Inflammatory macrophage treated with lipopolysaccharide for 1 hour (primary cell): ENCODE measurements around the gene SEMA6D.

Experiments
- DNase-seq, 2 donors: peaks; one replicate each; pipeline ENCODE4 v3.0.0-alpha.2; 2020 to 2022

SEMA6D gene

GRCh38 chr15:47744496-47744895 lies 27.2 kb downstream of the SEMA6D start:
- DNase-seq: no peak

GRCh38 chr15:47744973-47745372 lies 27.7 kb downstream of the SEMA6D start:
- DNase-seq: no peak

DNA sequence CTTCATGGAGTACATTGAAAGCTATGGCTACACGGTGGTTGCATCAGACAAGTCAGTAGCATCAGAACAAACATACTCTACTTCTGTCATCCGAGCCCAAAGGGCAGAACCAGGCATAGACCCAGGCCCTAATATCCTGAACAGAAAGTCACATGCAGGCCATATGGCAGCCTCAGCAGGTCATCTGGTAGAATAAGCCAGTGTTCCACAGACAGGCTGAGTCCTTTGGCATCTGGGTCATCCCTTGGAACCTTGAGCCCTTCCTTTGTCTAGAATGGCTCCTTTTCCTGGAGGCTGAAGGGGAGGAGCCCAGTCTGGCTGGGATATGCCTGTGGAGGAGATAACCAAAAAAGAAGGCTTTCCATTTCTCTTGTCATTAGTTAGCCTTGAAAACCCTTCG lies 29.2 kb downstream of the SEMA6D start:
- DNase-seq: no peak

GRCh38 chr15:47750030-47750739 lies 32.9 kb downstream of the SEMA6D start:
- DNase-seq: no peak

GRCh38 chr15:47750740-47751262 lies 33.5 kb downstream of the SEMA6D start:
- DNase-seq: no peak

- no peak for DNase-seq
These were observed 36.3 kb downstream of the SEMA6D start for GRCh38 chr15:47753591-47753990.

DNA sequence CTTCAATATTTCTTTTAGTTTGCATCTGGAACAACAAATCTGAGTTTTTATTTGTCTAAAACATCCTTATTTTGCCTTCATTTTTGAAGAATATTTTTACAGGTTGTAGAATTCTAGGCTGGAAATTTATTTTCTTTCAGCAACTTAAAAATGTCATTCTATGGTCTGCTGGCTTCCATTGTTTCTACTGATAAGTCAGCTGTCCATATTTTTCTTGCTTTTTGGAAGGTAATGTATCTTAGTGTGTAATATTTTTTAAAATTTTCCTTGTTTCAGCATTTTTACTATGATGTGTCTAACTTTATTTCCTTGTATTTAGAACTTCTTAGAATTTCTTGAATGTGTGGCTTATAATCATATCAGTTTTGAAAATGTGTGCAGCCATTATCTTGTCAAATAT lies 37.0 kb downstream of the SEMA6D start:
- DNase-seq: no peak

DNA sequence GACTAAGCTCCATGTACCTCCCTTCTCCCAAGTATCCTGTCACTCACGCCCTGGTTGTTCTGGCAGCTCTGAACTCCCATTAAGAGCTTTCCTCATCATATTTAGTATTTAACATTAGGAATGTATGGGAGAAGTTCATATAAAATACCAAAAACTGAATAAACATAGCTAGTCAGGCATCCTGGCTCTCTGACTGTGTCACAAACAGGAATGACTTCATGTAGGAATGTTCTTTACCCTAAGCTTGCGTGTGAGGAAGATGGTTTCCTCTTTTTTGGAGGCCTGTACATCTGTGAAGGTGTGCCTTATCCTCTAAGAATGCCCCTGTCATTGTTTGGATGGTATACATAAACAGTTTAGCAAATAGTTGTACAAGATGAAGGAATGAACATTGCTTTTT lies 38.6 kb downstream of the SEMA6D start:
- DNase-seq: no peak

- DNase-seq: no peak
These were observed 39.6 kb downstream of the SEMA6D start for GRCh38 chr15:47756872-47757271.

GRCh38 chr15:47757331-47757730 lies 40.0 kb downstream of the SEMA6D start:
- no peak for DNase-seq

DNA sequence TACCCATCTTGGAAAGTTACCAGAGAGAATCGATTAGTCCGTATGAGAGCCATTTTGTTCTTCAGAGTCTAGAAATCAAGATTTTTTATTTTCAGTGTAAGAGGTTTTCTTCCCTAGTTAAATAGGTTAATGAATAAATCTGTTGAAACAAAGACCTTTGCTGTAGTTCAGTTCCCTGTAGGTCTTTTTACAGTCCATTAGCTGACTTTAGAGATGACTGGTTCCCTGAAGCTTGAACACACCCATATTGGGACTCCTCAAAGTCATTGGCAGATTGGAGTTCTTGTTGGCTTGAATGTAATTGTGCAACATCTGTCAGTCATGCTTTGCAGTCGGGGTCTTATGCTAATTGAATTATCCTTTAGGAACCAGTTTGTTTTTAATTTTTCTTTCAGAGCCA lies 45.3 kb downstream of the SEMA6D start:
- DNase-seq: no peak

DNA sequence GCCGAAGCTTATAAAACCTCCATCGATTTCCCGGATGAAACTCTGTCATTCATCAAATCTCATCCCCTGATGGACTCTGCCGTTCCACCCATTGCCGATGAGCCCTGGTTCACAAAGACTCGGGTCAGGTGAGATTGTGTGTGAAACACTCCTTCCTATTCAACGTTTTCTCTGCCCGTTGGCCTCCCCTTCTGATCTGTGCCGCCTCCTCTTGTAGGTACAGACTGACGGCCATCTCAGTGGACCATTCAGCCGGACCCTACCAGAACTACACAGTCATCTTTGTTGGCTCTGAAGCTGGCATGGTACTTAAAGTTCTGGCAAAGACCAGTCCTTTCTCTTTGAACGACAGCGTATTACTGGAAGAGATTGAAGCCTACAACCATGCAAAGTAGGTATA lies 47.4 kb downstream of the SEMA6D start:
- DNase-seq: no peak

- DNase-seq: no peak
These were observed 49.1 kb downstream of the SEMA6D start for GRCh38 chr15:47766406-47766805.

GRCh38 chr15:47767035-47767434 lies 49.7 kb downstream of the SEMA6D start:
- no peak for DNase-seq

- DNase-seq: no peak
These were observed 51.4 kb downstream of the SEMA6D start for GRCh38 chr15:47768735-47769134.

- DNase-seq: no peak
These were observed 51.9 kb downstream of the SEMA6D start for GRCh38 chr15:47769166-47769565.

- DNase-seq: no peak
These were observed 55.8 kb downstream of the SEMA6D start for GRCh38 chr15:47773143-47773542.

DNA sequence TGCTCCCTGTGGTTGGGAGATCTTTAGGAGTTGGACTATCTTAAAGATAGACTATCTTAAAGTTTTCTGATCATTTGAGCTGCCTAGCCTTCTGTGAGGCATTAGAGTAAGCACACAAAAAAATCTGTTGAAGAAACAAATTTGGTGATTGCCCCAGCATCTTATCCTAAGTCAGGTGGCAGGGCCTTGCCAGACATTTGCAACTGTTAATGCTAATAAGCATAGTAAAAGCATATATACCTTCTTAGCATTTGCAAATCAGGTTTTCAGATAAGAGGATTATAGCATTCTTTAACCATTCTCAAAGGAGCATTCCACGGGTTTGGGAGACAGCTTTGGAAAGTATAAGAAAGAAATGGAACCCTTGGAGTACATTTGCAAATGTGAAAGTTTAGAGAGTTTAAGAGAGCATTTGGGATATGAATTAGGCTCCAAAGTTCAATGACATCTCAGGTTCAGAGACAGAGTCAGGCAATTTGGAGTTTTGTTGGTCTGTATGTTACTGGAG lies 61.0 kb downstream of the SEMA6D start:
- DNase-seq: no peak

DNA sequence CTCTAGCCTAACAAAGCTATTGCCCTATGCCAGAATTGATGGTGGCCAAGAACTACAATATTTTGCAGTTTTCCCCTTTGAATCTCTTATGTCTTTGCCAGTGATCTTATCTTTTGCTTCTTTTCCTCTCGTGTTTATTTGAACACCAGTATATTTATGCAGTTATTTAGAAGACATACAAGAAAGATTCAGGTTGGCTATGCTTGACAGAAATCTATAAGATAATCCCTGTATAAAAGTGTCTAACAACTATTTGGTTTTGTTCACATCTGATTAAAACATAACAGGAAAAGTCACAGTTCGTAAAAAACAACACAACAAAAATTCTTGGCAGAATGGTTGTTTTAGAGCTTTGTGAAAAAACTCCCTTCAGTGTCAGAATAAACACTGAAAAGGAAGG lies 63.7 kb downstream of the SEMA6D start:
- DNase-seq: no peak

- DNase-seq: no peak
These were observed 64.2 kb downstream of the SEMA6D start for GRCh38 chr15:47781527-47781926.

DNA sequence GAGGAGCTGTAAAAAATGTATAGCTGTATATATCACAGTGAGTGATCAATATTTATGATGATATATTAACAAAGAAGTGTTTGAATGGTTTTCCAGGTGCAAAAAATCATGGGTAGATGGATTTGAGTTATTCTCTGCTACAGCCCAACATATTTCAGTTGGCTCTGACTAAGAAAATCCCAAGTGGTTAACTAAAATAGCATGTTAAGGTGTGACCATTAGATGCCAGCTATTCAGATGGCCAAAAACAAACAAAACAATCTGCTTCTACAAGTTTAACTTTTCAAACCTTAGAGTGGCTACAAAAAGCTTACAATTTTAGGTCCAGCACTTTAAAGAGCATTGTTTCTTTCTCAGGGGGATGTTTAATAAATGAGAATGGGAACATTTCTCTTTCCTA lies 67.5 kb downstream of the SEMA6D start:
- no peak for DNase-seq

DNA sequence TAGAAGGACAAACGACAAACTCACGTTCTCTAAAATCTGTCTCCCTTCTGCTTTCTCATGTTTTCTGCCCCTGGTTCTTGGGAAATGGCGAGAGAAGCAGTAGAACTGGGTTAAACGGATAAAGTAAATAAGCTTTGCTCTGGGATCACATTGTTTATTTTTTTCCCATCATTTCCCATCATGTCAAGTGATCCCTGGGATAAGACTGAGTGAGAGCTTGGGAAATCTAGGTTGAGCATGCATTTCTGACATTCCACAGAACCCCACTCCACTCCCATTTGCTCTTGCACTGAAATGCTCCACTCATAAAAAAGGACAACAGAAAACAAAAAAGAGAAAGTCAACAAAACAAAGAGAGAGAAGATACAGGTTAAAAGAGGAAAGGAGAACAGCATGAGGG lies 69.1 kb downstream of the SEMA6D start:
- DNase-seq: no peak

DNA sequence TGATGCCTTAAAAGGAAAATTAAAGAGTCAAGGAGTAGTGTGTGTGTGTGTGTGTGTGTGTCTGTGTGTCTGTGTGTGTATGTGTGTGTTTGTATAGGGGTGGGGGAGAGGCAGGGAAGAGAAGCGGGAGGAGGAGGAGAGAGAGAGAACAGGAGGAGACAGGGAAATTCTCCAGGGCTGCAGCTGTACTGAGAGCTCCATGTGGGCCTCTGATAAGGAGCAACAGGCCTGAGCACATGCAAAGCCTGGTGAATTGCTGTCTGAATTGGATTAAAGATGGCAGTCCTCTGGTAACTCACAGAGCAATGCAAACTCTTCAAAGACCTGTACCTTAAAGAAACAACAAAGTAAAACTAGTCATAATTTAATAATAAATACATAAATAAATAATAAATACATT lies 70.6 kb downstream of the SEMA6D start:
- no peak for DNase-seq

- DNase-seq: no peak
These were observed 71.4 kb downstream of the SEMA6D start for GRCh38 chr15:47788685-47789084.

GRCh38 chr15:47791161-47791560 lies 73.9 kb downstream of the SEMA6D start:
- DNase-seq: no peak
